ENCODE results near the gene PRKACB.

The PRKACB gene

GRCh38 chr1:84156210-84156621, 12.1 kb downstream of the PRKACB start:
- DNase-seq (ENCODE audit: low read depth) = peak; percentile 88

GRCh38 chr1:84159533-84160240, 15.6 kb downstream of the PRKACB start:
- no peak for DNase-seq (ENCODE audit: low read depth)

- no peak for DNase-seq (ENCODE audit: low read depth)
Observed at GRCh38 chr1:84162295-84162694, 18.2 kb downstream of the PRKACB start.

GRCh38 chr1:84163123-84163931, 19.3 kb downstream of the PRKACB start:
- DNase-seq (ENCODE audit: low read depth) = no peak

- no peak for DNase-seq (ENCODE audit: low read depth)
Observed at GRCh38 chr1:84164161-84164560, 20.1 kb downstream of the PRKACB start.

- no peak for DNase-seq (ENCODE audit: low read depth)
Observed at GRCh38 chr1:84164567-84165021, 20.5 kb downstream of the PRKACB start.

GRCh38 chr1:84165601-84166000, 21.5 kb downstream of the PRKACB start:
- DNase-seq (ENCODE audit: low read depth) = no peak

- no peak for DNase-seq (ENCODE audit: low read depth)
Observed at GRCh38 chr1:84166797-84167196, 22.7 kb downstream of the PRKACB start.

GRCh38 chr1:84168783-84169182, 24.7 kb downstream of the PRKACB start:
- DNase-seq (ENCODE audit: low read depth) = no peak

GRCh38 chr1:84170171-84170570, 26.1 kb downstream of the PRKACB start:
- DNase-seq (ENCODE audit: low read depth) = no peak

- DNase-seq (ENCODE audit: low read depth) = no peak
Observed at GRCh38 chr1:84171481-84171880, 27.4 kb downstream of the PRKACB start.

- peak; percentile 64 for DNase-seq (ENCODE audit: low read depth)
Observed at GRCh38 chr1:84174051-84174556, 30.0 kb downstream of the PRKACB start.

- DNase-seq (ENCODE audit: low read depth) = no peak
Observed at GRCh38 chr1:84181350-84182005, 37.4 kb downstream of the PRKACB start.

GRCh38 chr1:84190455-84190854, 46.4 kb downstream of the PRKACB start:
- no peak for DNase-seq (ENCODE audit: low read depth)

- DNase-seq (ENCODE audit: low read depth) = no peak
Observed at GRCh38 chr1:84192681-84193080, 48.6 kb downstream of the PRKACB start.

GRCh38 chr1:84198832-84199231, 54.8 kb downstream of the PRKACB start:
- DNase-seq (ENCODE audit: low read depth) = no peak

GRCh38 chr1:84199257-84199656, 55.2 kb downstream of the PRKACB start:
- no peak for DNase-seq (ENCODE audit: low read depth)

- DNase-seq (ENCODE audit: low read depth) = no peak
Observed at GRCh38 chr1:84202126-84202525, 58.1 kb downstream of the PRKACB start.

GRCh38 chr1:84206375-84206774, 62.3 kb downstream of the PRKACB start:
- no peak for DNase-seq (ENCODE audit: low read depth)

- no peak for DNase-seq (ENCODE audit: low read depth)
Observed at GRCh38 chr1:84208935-84209334, 64.9 kb downstream of the PRKACB start.

- DNase-seq (ENCODE audit: low read depth) = no peak
Observed at GRCh38 chr1:84214115-84214956, 70.3 kb downstream of the PRKACB start.

- DNase-seq (ENCODE audit: low read depth) = no peak
Observed at GRCh38 chr1:84217239-84217638, 73.2 kb downstream of the PRKACB start.

Measured in EH (cell line).